ENCODE results near the gene CHRM2. TPM values are rescaled to one million over a fixed set of nuclear protein-coding genes. Genes with fewer than 3 reads are reported as not detected.

CHRM2 gene
- total RNA-seq, 1 experiment from 2014 or later = not detected

- ATAC-seq (no peak), DNase-seq (ENCODE audit: low read depth, low spot score) (no peak)
- Histone ChIP-seq H3K27ac (ENCODE audit: low read depth, low read length) (no peak overlapping the region), H3K4me3 (replicated peaks in 1 of 2; ENCODE audit: low read depth in 1 of 2, low read length in 2 of 2) (no peak overlapping the region), H3K27me3 (ENCODE audit: insufficient read depth, low read length) (no peaks in the 10 kb centered on the region), H3K4me1 (ENCODE audit: control insufficient read depth in 1 of 2, insufficient read depth in 2 of 2, low read length in 2 of 2) (no peaks in the 10 kb centered on the region), H4K20me1 (ENCODE audit: insufficient read depth) (no peaks in the 10 kb centered on the region), H2AFZ (ENCODE audit: low read depth, low read length, poor library complexity, severe bottlenecking) (no peak overlapping the region), H3K36me3 (ENCODE audit: control insufficient read depth in 1 of 2, insufficient read depth in 2 of 2, low read length in 2 of 2) (no peaks in the 10 kb centered on the region), H3K9ac (ENCODE audit: low read length) (no peak overlapping the region), H3K79me2 (ENCODE audit: insufficient read depth, low read length) (no peaks in the 10 kb centered on the region), H3K4me2 (ENCODE audit: low read length) (no peak overlapping the region), H3K9me2 (ENCODE audit: insufficient read depth) (no peaks in the 10 kb centered on the region), H3K9me3 (ENCODE audit: control insufficient read depth in 1 of 2, insufficient read depth in 1 of 2, low read depth in 1 of 2, low read length in 2 of 2) (peaks cover 3 to 4% of the 10 kb centered on the region in 2 experiments; a peak in 2 of 4 replicates)
- no peak for TF ChIP-seq EZH2phosphoT487 (IDR thresholded peaks at IDR 0.05; ENCODE audit: borderline replicate concordance)
- TF ChIP-seq TCF7L2 (IDR thresholded peaks at IDR 0.05; ENCODE audit: borderline replicate concordance, extremely low read depth, insufficient read depth, insufficient read length) = no peak
- TF ChIP-seq CEBPB (IDR thresholded peaks at IDR 0.05; ENCODE audit: low read depth) = no peak
- no peak for TF ChIP-seq FOSL1 (IDR thresholded peaks at IDR 0.05; ENCODE audit: low read depth)
- TF ChIP-seq ZNF274 (IDR thresholded peaks at IDR 0.05; ENCODE audit: low read depth, low read length) = no peak
- no peak for TF ChIP-seq EZH2 (IDR thresholded peaks at IDR 0.05)
- peak; percentile 33 for TF ChIP-seq REST (IDR thresholded peaks at IDR 0.05; ENCODE audit: low read depth)
- intact Hi-C loops (cut with micrococcal nuclease) = no loop called here
- ChIA-PET POLR2A (no interaction called here), CTCF (no interaction called here), RAD21 (ENCODE audit: low non-redundant PET in 1 of 2, low total read pairs in 2 of 2, uncharacterized antibody in 2 of 2, unreplicated experiment in 2 of 2) (no interaction called here)
- BruUV-seq (replicated peaks) = no TSS peak
Observed at GRCh38 chr7:136857573-136857972, 10.9 kb upstream of the CHRM2 start.
